GM21737 (cell line): Measurements from ENCODE around the gene NKAIN4.
"Not testable (repeated sequence)": the region's sequence is repeated elsewhere in the genome, so short reads cannot be mapped to it uniquely, and the experiment has no call there.

Experiments
- ATAC-seq: cut with Tn5 transposase; IDR thresholded peaks from one replicate; pipeline ENCODE4 v1.9.1; 2021; ENCODE audit warnings: mild to moderate bottlenecking, moderate library complexity; ENCODE audit not compliant: unreplicated experiment

The NKAIN4 gene

DNA sequence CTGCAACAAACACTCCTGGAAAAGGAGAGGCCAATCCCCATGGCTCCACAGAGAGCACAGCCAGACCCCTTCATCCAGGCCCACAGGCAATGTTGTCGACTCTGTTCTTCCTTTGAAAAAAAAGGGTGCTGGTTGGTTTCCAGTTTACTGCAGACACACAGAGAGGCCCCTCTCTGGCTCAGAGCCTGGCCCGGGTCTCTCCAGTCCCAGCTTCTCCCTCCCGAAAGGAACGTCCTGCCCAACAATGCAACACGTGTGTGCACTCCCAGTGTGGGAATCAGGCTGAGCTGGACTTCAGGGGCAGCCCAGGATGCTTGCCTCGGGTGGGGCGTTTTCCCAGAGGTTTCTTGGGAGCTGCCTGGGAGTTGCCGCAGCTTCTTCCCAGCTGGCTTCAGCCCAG lies 4.5 kb upstream of the NKAIN4 start:
- no peak for ATAC-seq

DNA sequence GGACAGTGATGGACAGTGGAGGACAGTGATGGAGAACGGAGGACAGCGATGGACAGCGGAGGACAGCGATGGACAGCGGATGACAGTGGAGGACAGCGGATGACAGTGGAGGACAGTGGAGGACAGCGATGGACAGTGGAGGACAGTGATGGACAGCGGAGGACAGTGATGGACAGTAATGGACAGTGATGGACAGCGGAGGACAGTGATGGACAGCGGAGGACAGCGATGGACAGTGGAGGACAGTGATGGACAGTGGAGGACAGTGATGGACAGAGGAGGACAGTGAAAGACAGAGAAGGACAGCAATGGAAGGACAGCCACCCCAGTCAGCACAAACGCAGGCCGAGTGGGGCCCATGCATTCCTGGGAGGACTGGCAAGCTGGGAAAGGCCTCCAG lies 3.4 kb upstream of the NKAIN4 start:
- ATAC-seq = no peak

DNA sequence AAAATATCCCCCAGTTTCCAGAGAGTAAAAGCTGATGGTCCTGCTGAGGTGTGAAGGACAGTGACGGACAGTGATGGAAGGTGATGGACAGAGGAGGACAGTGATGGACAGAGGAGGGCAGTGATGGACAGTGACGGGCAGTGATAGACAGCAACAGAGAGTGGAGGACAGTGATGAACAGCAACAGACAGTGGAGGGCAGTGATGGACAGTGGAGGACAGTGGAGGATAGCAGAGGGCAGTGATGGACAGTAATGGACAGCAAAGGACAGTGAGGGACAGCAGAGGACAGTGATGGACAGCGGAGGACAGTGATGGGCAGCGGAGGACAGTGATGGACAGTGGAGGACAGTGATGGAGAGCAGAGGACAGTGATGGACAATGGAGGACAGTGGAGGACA lies 2.7 kb upstream of the NKAIN4 start:
- no peak for ATAC-seq

DNA sequence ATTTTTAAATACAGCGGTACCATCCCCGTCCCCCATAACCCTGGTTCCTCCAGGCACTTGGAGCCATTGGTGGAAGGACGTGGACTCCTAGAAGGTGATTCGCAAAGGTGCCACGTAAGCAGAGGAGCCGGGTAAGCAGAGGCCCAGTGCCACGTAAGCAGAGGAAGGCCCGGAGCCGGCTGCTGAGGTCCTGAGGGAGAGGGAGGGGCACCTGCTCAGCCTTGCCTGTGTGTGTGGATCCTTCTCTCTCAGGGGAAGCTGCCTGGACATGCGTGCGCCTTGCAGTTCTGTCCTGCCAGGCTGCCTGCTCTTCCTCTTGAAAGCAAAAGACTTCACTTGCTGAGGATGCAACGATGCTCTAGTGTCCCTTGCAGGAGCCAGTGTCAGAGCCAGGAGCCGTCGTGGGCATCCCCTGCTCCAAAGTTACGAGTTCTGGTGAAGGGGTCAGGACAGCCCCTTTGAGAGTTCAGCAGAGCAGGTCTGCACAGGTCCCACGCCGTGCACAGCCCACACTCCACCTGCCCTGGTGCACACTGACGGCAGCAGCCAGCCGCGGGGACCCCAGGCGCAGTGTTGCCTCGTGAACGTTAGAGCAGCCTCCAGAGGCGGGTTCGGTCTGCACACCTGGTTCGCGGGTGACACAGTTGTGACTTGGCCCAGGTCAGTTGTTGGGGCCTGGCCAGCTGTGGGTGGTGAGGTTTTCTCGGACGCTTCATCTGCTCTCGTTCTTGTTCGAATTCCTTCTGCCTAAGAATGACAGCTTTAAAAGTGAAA lies 1.9 kb upstream of the NKAIN4 start:
- ATAC-seq = no peak

DNA sequence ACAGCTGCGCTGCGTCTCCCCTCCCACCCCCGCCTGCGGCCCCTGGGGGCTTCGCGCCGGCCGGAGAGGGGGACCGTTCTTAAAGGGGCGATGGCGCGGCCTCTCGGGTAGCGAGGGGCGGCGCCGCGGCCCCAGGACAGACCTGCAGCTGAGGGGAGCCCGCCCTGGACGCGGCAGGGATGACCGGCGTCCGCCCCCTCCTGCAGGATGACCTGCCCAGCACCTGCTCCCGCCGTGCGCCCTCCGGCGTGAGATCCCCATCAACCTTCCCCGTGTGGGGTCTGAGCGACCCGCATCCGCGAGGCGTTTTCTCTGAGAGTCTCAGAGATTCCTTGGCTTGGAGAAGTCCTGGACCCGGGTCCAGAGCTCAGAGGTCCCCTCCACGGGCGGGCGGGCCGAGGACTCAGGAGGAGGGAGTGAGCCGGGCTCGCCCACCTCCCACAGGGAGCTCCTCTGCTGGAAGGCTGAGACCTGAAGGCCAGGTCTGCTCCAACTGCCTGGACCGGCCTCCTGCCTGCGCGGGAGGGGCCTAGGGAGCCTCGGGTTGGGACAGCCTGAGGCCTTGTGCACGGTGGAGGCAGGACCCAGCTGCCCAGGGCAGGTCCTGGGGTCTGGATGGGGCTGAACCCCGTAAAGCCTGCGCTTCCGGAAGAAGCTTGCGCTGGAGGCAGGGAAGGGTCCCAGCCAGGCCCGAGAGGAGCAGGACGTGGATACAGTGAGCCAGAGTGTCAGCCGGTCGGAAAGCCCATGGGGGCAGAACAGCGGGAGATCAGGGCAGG lies 532 bp upstream of the NKAIN4 start:
- ATAC-seq = no peak

DNA sequence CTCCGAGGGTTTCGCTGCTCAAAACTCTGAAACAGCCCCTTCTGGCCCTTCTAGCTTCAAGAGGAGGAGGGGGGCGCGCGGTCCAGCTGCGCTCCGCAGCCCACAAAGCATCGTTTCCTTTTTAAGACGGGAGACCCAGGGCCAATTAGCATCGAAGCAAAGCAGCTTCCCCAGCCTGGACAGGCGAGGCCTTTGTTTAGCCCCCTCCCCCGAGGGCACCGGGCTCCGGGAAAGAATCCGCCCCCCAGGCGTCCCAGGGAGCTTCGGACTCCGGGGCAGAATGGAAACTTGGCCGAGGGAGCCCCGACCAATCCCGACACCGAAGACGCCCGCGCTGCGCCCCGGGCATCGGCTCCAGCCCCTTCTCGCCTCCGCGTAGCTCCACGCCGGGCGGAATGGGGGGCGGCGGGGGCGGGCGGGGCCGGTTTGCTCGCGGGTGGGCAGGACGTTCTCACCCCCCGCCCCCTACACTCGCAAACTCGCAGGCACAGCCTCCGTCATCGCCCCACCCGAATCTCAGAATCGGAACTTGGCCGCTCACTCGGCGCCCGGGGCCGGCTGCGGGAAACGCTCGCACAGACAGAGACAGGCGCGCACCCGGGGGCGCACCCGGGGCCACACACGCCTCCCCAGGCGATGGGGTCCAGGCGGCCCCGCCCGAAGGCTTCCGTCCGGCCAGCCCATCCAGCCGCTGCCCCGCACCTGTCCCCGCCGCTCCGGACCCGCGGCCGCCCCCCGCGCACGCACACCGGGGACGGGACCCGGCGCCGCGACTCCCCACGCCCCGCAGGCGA lies 628 bp downstream of the NKAIN4 start:
- ATAC-seq = no peak

DNA sequence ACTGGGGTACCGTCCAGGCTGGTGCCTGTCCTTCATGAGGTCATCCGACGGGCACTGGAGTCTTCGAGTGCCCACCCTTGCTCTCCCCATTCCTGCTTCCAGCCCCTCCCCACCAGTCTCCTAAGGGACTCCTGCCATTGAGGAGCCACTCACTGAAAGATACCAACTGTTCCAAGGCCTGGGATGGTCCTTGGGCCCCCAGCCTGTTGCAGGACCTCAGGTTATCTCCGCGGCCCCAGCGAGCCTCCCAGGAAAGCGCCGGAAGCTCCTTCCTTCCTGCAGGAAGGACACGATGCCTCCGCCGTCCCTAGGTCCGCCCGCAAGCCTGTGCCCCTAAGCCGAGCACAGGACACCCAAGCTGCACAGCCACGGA lies 1.2 kb downstream of the NKAIN4 start:
- no peak for ATAC-seq

DNA sequence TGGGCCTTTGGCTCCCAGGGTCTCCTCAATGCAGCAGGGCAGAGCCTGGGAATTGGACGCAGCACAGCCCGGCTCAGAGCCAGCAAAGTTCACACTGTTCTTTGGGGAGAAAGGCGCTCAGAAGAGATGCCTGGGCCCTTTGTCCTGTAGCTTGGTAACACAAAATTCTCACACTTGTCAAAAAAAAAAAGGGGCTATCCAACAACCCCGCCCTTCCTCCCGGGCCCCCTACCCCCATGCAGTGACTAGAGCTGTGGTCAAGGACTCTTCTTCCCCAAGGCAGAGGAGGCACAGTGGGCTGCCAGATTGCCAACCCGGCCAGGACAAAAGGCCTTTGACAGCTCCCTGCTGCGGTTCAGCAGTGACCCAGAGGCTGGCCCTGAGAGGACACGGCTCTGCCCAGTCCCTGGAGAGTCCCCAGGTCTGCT lies 2.0 kb downstream of the NKAIN4 start:
- no peak for ATAC-seq

DNA sequence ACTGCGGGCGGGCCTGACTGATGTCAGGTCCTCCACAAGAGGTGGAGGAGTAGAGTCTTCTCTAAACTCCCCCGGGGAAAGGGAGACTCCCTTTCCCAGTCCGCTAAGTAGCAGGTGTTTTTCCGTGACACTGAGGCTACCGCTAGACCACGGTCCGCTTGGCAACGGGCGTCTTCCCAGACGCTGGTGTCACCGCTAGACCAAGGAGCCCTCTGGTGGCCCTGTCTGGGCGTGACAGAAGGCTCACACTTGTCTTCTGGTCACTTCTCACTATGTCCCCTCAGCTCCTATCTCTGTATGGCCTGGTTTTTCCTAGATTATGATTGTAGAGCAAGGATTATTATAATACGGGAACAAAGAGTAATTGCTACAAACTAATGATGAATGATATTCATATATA lies 2.9 kb downstream of the NKAIN4 start:
- ATAC-seq = not testable (repeated sequence)

DNA sequence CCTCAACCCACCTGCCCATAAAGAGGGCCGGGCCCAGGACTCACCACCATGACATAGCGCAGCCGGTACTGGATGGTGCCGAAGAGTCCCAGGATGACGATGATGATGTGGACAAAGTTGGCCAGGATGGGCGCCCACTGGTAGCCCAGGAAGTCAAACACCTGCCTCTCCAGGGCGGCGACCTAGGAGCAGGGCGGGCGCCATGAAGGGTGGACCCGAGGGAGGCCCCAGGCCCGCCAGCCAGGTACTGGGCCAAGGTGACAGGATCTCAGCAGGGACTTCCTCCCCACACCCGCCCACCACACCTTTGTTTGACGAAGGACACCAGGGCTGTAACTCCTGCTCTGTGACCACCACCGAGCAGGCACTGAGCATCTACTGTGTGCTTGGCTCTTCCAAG lies 4.4 kb downstream of the NKAIN4 start:
- no peak for ATAC-seq

DNA sequence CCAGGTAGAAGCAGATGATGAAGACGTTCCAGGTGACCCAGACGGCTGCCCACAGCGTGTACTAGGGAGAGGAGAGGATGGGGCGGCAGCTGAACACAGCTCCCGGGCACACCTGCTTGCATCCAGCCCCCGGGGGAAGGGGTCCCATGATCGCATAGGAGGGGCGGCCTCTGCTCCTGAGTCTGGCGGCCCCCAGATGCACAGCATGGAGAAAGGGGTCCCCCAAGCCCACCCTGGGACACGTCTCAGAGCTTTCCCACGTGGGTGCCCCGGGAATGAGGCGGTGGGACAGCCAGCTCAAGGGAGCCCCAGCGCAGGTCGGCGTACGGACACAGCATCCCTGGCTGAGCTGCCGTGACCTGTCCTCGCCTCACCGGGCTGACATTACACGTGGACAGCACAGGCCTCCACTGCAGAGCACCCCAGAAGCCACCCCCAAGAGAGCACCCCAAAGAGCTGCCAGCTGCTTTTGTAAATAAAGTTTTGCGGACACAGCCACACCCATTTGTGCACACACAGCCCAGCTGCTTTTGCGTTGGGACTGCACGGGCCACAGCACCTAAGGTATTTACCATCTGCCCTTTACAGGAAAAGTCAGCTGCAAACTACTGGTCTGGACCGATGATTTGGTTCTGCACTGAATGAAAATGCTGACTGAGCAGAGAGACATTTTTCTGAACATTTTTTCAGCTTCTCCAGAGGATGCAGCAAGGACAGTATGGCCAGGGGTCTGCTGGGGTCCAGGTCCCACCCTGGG lies 5.2 kb downstream of the NKAIN4 start:
- no peak for ATAC-seq

DNA sequence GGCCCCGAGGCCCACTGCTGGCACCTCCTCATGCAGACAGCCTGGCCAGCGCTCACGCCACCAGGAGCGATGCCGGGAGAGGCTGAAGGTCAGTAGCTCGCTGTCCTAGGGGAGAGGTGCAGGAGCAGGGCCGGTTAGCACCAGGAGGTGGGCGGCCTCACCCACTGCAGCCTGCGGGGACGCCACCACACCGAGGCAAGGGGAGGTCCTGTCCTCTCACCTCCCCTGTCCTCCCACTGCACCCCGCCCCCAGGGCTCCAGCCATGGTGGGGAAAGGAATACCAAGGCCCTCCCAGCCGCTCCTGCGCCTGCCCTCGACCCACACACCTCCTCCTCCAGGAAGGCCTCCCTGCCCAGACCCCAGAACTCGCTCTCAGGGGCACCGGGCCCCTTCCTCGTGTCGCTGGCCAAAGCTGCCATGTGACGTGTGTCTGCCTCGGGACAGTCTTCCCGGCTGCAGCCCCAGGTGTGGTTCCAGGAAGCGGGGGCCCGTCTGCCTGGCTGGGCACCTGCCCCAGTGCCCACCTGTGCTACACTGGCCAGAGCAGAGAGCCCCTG lies 6.5 kb downstream of the NKAIN4 start:
- no peak for ATAC-seq

DNA sequence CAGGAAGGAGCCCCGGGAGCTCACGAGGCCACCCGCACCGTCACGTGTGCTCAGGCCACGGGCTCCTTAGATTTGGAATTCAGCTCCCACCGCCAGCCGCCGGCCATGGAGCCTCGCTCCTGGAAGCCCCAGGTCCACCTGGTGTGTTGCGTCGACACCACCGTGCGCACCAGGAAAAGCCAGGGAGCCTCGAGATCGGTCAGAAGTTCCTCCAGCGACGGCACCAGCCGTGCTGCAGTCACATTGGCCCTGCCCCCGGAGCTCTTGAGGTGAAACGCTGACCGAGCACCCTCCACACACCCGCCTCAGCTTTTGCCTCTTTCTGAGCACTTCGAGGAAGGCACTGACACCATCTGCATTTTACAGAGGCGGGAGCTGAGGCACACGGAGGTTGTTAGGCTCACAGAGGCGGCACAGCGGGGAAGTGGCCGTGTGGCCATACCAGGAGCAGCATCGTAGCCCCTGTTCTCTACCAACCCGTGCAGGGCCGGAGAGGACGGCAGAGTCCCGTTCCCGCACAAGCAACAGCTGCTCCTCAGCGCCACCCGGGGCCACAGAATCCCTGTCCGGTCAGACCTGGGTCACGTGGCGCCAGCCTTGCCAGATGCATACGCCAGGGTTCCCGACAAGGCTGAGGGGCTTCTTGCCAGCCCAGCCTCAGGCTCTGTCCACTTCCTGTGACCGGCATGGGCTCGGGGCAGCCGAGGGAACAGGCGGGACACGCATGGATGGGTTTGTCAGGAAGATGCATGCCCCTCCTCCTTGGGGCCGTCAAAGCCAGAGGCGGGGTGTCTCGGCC lies 7.6 kb downstream of the NKAIN4 start:
- ATAC-seq = no peak

DNA sequence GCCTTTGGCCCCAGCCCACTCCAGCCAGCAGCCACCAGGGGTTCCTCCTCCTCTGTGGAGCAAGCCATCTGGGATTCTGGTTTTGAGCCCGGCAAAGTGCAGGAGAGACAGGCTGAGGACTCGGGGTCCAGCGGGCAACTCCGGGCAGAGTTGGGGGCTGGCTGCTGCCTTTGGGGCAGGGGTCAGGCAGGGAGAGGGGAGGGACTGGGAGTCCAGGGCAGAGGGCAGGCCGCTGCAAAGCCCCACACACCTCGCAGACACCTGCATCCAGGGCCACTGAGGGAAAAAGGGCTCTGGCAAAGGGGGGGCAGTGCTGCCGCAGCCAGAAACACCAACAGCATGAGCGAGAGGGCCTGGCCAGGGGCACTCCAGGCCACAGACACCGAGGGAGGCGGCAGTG lies 9.8 kb downstream of the NKAIN4 start:
- ATAC-seq = no peak

DNA sequence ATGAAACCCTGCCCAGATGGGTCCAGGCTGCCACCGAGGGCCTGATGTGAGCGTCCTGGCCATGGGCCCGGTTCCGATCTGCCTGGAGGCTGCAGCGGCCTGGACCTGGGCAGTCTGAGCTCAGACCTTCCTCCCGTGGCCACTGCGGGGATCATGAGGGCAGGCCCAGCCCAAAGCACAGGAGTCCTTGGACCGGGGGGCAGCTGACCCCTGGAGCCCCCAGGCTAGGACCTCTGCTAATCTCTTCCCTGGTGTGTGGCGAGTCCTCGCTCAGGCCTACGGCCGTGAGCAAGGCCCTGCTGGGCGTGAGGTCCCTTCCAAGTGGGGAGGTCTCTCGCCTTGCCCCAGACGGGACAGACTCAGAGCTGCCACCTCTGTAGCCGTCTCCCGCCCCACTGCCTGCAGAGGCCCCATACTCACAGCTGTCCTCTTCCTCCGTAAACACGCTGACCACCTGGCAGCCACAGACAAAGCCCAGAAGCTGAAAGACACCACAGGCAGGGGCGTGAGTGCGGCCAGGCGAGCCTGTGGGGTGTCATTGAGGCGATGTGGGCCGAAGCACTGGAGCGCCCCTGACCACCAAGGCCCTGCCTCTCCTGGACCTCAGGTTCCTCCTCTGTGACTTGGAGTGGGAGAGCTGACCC lies 10.5 kb downstream of the NKAIN4 start:
- no peak for ATAC-seq

DNA sequence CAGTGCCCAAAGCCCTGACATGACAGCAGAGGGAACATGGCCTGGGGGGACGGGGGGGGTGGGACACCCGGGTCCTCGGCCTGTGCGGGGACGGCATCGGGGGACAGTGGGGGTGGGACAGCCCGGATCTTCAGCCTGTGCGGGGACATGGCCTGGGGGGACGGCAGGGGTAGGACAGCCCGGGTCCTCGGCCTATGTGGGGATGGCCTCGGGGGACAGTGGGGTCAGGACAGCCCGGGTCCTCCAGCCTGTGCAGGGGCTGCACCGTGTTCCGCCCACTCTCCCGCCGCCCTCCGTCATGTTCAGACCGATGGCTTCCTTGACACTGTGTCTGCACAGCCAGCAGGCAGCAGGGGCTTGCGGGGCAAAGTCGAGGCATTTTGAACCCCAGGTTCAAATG lies 11.5 kb downstream of the NKAIN4 start:
- no peak for ATAC-seq

DNA sequence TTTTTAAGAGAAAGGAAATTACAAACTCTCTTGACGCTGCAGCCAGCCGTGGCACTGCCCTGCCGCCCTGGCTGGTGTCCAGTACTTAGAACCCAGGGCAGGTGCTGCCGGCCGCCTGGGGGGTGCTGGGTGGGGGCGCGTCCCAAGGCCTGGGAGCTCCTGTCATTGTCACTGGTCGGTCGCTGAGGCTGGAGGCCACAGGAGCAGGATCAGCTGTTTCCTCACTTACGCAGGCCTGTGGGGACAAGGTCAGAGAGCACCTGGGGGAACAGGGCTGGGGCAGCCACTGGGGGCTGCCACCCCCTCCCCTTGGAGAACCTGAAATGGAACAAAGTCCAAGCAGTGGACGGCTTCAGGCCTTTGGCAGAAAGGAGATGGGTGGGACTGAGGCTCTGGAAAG lies 13.0 kb downstream of the NKAIN4 start:
- no peak for ATAC-seq

DNA sequence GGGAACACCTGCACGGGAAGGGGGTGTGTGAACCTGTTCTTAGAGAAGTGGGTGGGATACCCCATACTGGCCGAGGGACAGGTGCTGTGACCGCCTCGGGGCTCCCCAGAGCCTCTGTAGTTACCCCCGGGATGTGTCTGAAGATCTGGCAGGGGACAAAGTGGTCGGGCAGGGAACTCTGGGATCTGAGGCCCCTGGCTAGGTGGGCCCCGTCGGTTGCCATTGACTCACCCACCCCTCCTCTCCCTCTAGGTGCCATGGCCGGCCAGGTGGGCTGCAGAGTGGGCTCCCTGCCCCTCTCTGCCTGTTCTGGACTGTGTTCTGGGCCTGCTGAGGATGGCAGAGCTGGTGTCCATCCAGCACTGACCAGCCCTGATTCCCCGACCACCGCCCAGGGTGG lies 14.3 kb downstream of the NKAIN4 start:
- no peak for ATAC-seq

DNA sequence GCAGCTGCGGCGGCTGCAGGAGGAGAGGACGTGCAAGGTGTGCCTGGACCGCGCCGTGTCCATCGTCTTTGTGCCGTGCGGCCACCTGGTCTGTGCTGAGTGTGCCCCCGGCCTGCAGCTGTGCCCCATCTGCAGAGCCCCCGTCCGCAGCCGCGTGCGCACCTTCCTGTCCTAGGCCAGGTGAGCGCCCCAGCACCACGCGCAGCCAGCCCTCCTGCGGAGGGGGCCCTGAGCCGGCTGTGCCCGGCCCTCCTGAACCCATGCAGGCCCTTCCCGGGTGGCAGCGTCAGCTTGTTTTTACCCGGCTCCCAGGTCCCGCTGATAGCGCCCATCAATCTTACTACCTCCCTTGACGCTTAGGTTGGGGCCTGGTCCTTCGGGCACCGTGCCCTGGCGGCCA lies 14.8 kb downstream of the NKAIN4 start:
- no peak for ATAC-seq
